Endothelial cell of umbilical vein (primary cell): Measurements from ENCODE around the gene RPLP1. TPM values are rescaled to one million over a fixed set of nuclear protein-coding genes. Genes with fewer than 3 reads are reported as not detected.

ENCODE experiments used
- BruUV-seq: library from RNA; stranded (reverse); fragments of 400-500 nt; replicated peaks from 2 replicates; lab custom pipeline; 2021; lab: Mats Ljungman, UMichigan
- CTCF ChIA-PET: fragments of 300-600, 350-600 bp; sonication (Branson Sonifier 250); formaldehyde crosslinking; loops from one replicate; lab custom pipeline; 2021; ENCODE audit warnings: antibody characterized with exemption, inconsistent platforms; lab: Charles Lee
- POLR2A ChIA-PET: fragments of 300-600, 350-600 bp; sonication (Branson Sonifier 250); formaldehyde crosslinking; loops from one replicate; lab custom pipeline; 2021; ENCODE audit warnings: antibody characterized with exemption, inconsistent platforms; lab: Charles Lee
- DNase-seq: peaks from one replicate; pipeline ENCODE4 v3.0.0-alpha.2; 2011; ENCODE audit warnings: low read depth, low spot score
- FAIRE-seq: peaks from 2 replicates; lab custom pipeline; 2011; peaks lifted over from hg19 to GRCh38; lab: Jason Lieb, UNC
- H2AFZ ChIP-seq: 2 replicates; pipeline ENCODE4 v1.6.0; 2012; ENCODE audit warnings: low read depth, low read length, control low read depth, inconsistent platforms
- H3K27ac ChIP-seq: 2 replicates; pipeline ENCODE4 v1.5.1; 2011; ENCODE audit warnings: low read depth, mild to moderate bottlenecking, control low read depth, low read length, moderate library complexity; ENCODE audit not compliant: insufficient read depth
- H3K27me3 ChIP-seq, 2 experiments: 2 replicates each; pipeline versions ENCODE4 v1.6.0 to v1.6.1; 2011; ENCODE audit warnings: low read length in 2 of 2, mixed read lengths in 1 of 2; ENCODE audit not compliant: control insufficient read depth in 2 of 2, insufficient read depth in 2 of 2
- H3K36me3 ChIP-seq, 2 experiments: 2 replicates in 1 of 2; 3 replicates in 1 of 2; pipeline ENCODE4 v1.5.1; 2011; ENCODE audit warnings: low read length in 2 of 2, mild to moderate bottlenecking in 1 of 2, moderate library complexity in 1 of 2; ENCODE audit not compliant: control insufficient read depth in 2 of 2, insufficient read depth in 2 of 2; ENCODE audit errors: extremely low read depth in 1 of 2
- H3K4me1 ChIP-seq: 3 replicates; pipeline ENCODE4 v1.5.1; 2011; ENCODE audit warnings: mild to moderate bottlenecking, low read length; ENCODE audit not compliant: control insufficient read depth, insufficient read depth; ENCODE audit errors: extremely low read depth
- H3K4me2 ChIP-seq: 2 replicates; pipeline ENCODE4 v1.6.1; 2011; ENCODE audit warnings: low read length, control low read depth, mixed read lengths; ENCODE audit not compliant: insufficient read depth
- H3K4me3 ChIP-seq, 3 experiments: fragments of 200-600 bp in 1 of 3; sonication (generic), shearing (Covaris generic) in 1 of 3; replicated peaks in 1 of 3; 2 replicates each; pipeline ENCODE4 v1.5.1; 2011 to 2016; ENCODE audit warnings: control low read depth in 3 of 3, low read length in 3 of 3, mild to moderate bottlenecking in 2 of 3, inconsistent platforms in 1 of 3, low read depth in 1 of 3, moderate library complexity in 1 of 3; ENCODE audit not compliant: insufficient read depth in 1 of 3
- H3K79me2 ChIP-seq: 2 replicates; pipeline ENCODE4 v1.6.0; 2012; ENCODE audit warnings: low read length, inconsistent platforms; ENCODE audit not compliant: control insufficient read depth, insufficient read depth
- H3K9ac ChIP-seq: replicated peaks from 2 replicates; pipeline ENCODE3; 2011; ENCODE audit warnings: low read length, control low read depth; ENCODE audit not compliant: insufficient read depth; ENCODE audit errors: extremely low read depth
- H3K9me1 ChIP-seq: replicated peaks from 3 replicates; pipeline ENCODE4 v1.6.0; 2011; ENCODE audit warnings: mild to moderate bottlenecking, low read length; ENCODE audit not compliant: control insufficient read depth, insufficient read depth; ENCODE audit errors: extremely low read depth
- H3K9me3 ChIP-seq: replicated peaks from 2 replicates; pipeline ENCODE4 v1.5.1; 2012; ENCODE audit warnings: low read length, inconsistent platforms; ENCODE audit not compliant: control insufficient read depth, insufficient read depth
- H4K20me1 ChIP-seq: replicated peaks from 2 replicates; pipeline ENCODE3; 2011; ENCODE audit warnings: mild to moderate bottlenecking, low read length; ENCODE audit not compliant: control insufficient read depth, insufficient read depth; ENCODE audit errors: extremely low read depth
- FOS ChIP-seq: IDR thresholded peaks from 2 replicates; pipeline ENCODE4 v1.6.1; 2011; ENCODE audit warnings: mild to moderate bottlenecking, low read length, moderate library complexity, borderline replicate concordance; ENCODE audit not compliant: insufficient read depth
- GATA2 ChIP-seq: IDR thresholded peaks from 2 replicates; pipeline ENCODE4 v1.7.0; 2011; ENCODE audit warnings: low read depth, mild to moderate bottlenecking, moderate library complexity, mixed read lengths, low read length; ENCODE audit not compliant: insufficient read length, insufficient read depth
- JUN ChIP-seq: IDR thresholded peaks from 2 replicates; pipeline ENCODE4 v1.6.1; 2011; ENCODE audit warnings: borderline replicate concordance, low read depth; ENCODE audit not compliant: insufficient read length, insufficient read depth
- dilution Hi-C: fragments of 300-500 bp; cut with MboI; formaldehyde crosslinking; loops from one replicate; pipeline ENCODE4 v1.15.0; 2019; ENCODE audit warnings: low sequenced_read_pairs; ENCODE audit not compliant: extremely low pct_ligation_motif_present
- intact Hi-C: fragments of 100-400 bp; cut with micrococcal nuclease; formaldehyde crosslinking; loops from one replicate; pipeline ENCODE4 v1.10.0; 2022
- polyA plus RNA-seq, 4 experiments: library from polyadenylated mRNA; depleted of rRNA in 3 of 4; stranded (reverse) in 3 of 4; unstranded in 1 of 4; fragments of >200 nt; gene quantifications; 2 replicates each; pipeline versions ENCODE4 v1.2.1 to v1.2.3, GENCODE V29; 2011 to 2012; ENCODE audit warnings: missing spikeins in 1 of 4
- total RNA-seq: library from RNA; stranded (reverse); gene quantifications from 2 replicates; pipeline ENCODE4 v1.2.3, GENCODE V29; 2021
- TF ChIP-seq, protein P1 (sequence below): IDR thresholded peaks from 2 replicates; pipeline ENCODE4 v1.6.1; 2011; ENCODE audit not compliant: insufficient read depth, insufficient read length
- TF ChIP-seq, protein P2 (sequence below), 2 donors: IDR thresholded peaks; 1 replicate in 1 of 2; 2 replicates in 1 of 2; pipeline ENCODE4 v1.5.1; 2011; ENCODE audit warnings: low read length in 2 of 2, mild to moderate bottlenecking in 2 of 2, moderate library complexity in 2 of 2, control low read depth in 1 of 2, inconsistent platforms in 1 of 2, low read depth in 1 of 2; ENCODE audit not compliant: insufficient read depth in 1 of 2; ENCODE audit errors: extremely low read depth in 1 of 2

Gene RPLP1
- total and polyA plus RNA-seq, 2 donors (not counting 3 experiments of a cell fraction or from before 2014, with no cell fraction given), result 1,603 to 2,985 TPM

DNA sequence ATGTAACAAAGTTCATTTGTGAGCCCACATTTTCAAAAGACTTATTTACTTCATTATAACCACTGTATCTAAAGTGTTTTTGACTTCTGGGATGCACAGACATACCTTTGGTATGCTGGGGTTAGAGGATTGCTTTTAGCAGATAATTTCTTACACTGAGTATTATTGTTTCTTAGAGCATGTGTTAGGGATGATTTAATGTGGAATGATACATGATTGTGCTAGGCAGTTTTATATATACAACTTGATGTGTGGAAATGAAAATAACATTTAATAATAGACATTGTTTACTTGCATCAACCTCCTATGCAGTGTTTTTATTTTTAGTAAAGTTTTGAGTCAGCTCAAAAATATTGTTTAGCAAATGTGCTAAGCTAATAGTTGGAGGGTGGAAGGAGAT is 35.0 kb upstream of the RPLP1 start:
- no peak overlapping the region for H3K4me3 ChIP-seq
- TF ChIP-seq, protein P1, sequence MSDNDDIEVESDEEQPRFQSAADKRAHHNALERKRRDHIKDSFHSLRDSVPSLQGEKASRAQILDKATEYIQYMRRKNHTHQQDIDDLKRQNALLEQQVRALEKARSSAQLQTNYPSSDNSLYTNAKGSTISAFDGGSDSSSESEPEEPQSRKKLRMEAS, result no peak
- TF ChIP-seq FOS, result no peak
- TF ChIP-seq, protein P2, sequence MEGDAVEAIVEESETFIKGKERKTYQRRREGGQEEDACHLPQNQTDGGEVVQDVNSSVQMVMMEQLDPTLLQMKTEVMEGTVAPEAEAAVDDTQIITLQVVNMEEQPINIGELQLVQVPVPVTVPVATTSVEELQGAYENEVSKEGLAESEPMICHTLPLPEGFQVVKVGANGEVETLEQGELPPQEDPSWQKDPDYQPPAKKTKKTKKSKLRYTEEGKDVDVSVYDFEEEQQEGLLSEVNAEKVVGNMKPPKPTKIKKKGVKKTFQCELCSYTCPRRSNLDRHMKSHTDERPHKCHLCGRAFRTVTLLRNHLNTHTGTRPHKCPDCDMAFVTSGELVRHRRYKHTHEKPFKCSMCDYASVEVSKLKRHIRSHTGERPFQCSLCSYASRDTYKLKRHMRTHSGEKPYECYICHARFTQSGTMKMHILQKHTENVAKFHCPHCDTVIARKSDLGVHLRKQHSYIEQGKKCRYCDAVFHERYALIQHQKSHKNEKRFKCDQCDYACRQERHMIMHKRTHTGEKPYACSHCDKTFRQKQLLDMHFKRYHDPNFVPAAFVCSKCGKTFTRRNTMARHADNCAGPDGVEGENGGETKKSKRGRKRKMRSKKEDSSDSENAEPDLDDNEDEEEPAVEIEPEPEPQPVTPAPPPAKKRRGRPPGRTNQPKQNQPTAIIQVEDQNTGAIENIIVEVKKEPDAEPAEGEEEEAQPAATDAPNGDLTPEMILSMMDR (IDR thresholded peaks at IDR 0.05; ENCODE audit: extremely low read depth in 1 of 2, insufficient read depth in 1 of 2, low read depth in 1 of 2, low read length in 2 of 2), result no peak
- H3K27ac ChIP-seq, result no peak overlapping the region
- H3K4me2 ChIP-seq, result no peak overlapping the region
- DNase-seq (no peak), FAIRE-seq (no peak)
- no peaks in the 10 kb centered on the region for H3K27me3 ChIP-seq
- no peak overlapping the region for H3K9ac ChIP-seq
- dilution Hi-C loops (no loop called here), intact Hi-C loops (no loop called here)
- H3K9me1 ChIP-seq, result no peaks in the 10 kb centered on the region
- peaks cover 57% of the 10 kb centered on the region for H3K79me2 ChIP-seq
- H3K9me3 ChIP-seq, result no peaks in the 10 kb centered on the region
- POLR2A ChIA-PET, result interaction anchor here (2.6 kb wide), 1 partner anchor 36 kb away, joined by 8 read pairs; the partner anchor contains the start of gene RPLP1
- peaks cover 17% of the 10 kb centered on the region for H3K4me1 ChIP-seq
- H2AFZ ChIP-seq, result no peak overlapping the region
- H4K20me1 ChIP-seq, result no peaks in the 10 kb centered on the region
- CTCF ChIA-PET, result interaction anchor here (1.5 kb wide), 1 partner anchor 45 kb away, joined by 4 read pairs; no protein-coding TSS in a partner anchor
- BruUV-seq, result no TSS peak
- peaks cover 0 to 3% of the 10 kb centered on the region in 2 experiments for H3K36me3 ChIP-seq

DNA sequence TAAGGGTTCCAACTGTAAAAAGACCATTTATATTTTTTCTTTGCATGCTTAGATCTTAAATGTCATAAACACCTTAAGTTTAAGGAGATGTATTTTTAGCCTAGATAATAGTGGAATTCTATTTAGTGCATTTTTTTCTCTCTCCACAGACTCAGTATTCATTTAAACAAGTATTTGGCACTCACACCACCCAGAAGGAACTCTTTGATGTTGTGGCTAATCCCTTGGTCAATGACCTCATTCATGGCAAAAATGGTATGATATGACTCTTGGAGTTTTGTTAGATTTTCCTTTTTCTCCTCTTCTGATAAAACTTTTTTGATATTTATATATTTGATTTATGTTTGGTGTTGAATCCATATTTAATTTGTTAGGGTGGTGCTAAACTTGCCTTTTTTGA is 31.1 kb upstream of the RPLP1 start:
- no TSS peak for BruUV-seq
- Histone ChIP-seq H3K4me2 (no peak overlapping the region), H3K27ac (no peak overlapping the region), H2AFZ (no peak overlapping the region), H3K9me3 (no peaks in the 10 kb centered on the region), H3K9me1 (no peaks in the 10 kb centered on the region), H4K20me1 (no peaks in the 10 kb centered on the region), H3K4me1 (peaks cover under 1% of the 10 kb centered on the region), H3K4me3 (no peak overlapping the region), H3K9ac (no peak overlapping the region), H3K79me2 (peaks cover 46% of the 10 kb centered on the region), H3K27me3 (no peaks in the 10 kb centered on the region), H3K36me3 (peaks cover 0 to 17% of the 10 kb centered on the region in 2 experiments)
- ChIA-PET CTCF (no interaction called here), POLR2A (no interaction called here)
- DNase-seq (no peak), FAIRE-seq (no peak)
- dilution Hi-C loops, result no loop called here
- intact Hi-C loops, result no loop called here
- no peak for TF ChIP-seq JUN
- TF ChIP-seq GATA2, result no peak
- TF ChIP-seq, protein P2 (IDR thresholded peaks at IDR 0.05; ENCODE audit: extremely low read depth in 1 of 2, insufficient read depth in 1 of 2, low read depth in 1 of 2, low read length in 2 of 2), result no peak
